MM.1S (cell line): ENCODE results near the gene DIAPH3.

Experiments
- EZH2 ChIP-seq: fragments of 300-600 bp; sonication (generic); optimal IDR thresholded peaks from 2 replicates; pipeline ENCODE3; 2017; ENCODE audit warnings: low read depth, mild to moderate bottlenecking, antibody characterized with exemption, low read length, mixed read lengths
- EZH2phosphoT487 ChIP-seq: fragments of 300-600 bp; sonication (generic); IDR thresholded peaks from 2 replicates; pipeline ENCODE4 v1.6.1; 2018; ENCODE audit warnings: antibody characterized with exemption, low read length
- TF ChIP-seq, protein P1 (sequence below): fragments of 300-600 bp; sonication (generic); IDR thresholded peaks from 2 replicates; pipeline ENCODE4 v1.5.1; 2016; ENCODE audit warnings: antibody characterized with exemption, low read length, mixed read lengths

DNA sequence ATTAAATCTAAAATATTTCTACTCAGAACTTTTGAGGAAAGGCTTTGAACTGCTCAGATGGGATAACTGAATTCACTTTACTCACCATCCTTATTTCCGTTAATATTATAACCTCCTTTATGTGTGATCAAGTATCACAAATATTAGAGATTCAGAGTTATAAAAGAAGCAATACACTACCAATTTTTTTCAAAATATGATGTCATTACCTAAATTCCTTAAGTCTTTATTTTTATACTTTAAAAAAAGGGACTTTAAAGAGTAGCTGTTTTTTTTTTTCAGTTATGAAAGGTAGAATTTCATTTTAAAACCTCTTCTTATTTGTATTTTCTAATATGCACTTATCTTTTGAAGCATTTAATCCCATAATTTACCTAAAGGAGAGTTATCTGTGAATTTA lies 239.5 kb downstream of the DIAPH3 start:
- TF ChIP-seq, protein P1, sequence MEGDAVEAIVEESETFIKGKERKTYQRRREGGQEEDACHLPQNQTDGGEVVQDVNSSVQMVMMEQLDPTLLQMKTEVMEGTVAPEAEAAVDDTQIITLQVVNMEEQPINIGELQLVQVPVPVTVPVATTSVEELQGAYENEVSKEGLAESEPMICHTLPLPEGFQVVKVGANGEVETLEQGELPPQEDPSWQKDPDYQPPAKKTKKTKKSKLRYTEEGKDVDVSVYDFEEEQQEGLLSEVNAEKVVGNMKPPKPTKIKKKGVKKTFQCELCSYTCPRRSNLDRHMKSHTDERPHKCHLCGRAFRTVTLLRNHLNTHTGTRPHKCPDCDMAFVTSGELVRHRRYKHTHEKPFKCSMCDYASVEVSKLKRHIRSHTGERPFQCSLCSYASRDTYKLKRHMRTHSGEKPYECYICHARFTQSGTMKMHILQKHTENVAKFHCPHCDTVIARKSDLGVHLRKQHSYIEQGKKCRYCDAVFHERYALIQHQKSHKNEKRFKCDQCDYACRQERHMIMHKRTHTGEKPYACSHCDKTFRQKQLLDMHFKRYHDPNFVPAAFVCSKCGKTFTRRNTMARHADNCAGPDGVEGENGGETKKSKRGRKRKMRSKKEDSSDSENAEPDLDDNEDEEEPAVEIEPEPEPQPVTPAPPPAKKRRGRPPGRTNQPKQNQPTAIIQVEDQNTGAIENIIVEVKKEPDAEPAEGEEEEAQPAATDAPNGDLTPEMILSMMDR = no peak
- TF ChIP-seq EZH2 (no peak), EZH2phosphoT487 (no peak)
